Vagina (tissue), 2 donors: ENCODE data around the gene USP25. TPM values are rescaled to one million over a fixed set of nuclear protein-coding genes. Genes with fewer than 3 reads are reported as not detected.

Experiments
- DNase-seq, 2 donors: peaks; one replicate each; pipeline ENCODE4 v3.0.0-alpha.2; 2017; ENCODE audit errors: extremely low spot score in 2 of 2
- H3K27ac ChIP-seq: fragments of 200-600 bp; sonication (generic); one replicate; pipeline ENCODE4 v1.5.1; 2019
- H3K27me3 ChIP-seq: fragments of 200-600 bp; sonication (generic); one replicate; pipeline ENCODE4 v1.5.1; 2019
- H3K36me3 ChIP-seq, 2 donors: fragments of 200-600 bp; sonication (generic); one replicate each; pipeline ENCODE4 v1.5.1; 2017 to 2019
- H3K4me1 ChIP-seq: fragments of 200-600 bp; sonication (generic); one replicate; pipeline ENCODE4 v1.5.1; 2019
- H3K4me3 ChIP-seq, 2 donors: fragments of 200-600 bp; sonication (generic); 1 replicate in 1 of 2; 2 replicates in 1 of 2; pipeline ENCODE4 v1.5.1; 2016 to 2019
- H3K9me3 ChIP-seq: fragments of 200-600 bp; sonication (generic); one replicate; pipeline ENCODE4 v1.5.1; 2019
- CTCF ChIP-seq, 3 experiments: fragments of 450-650 bp in 2 of 3; fragments of 200-600 bp in 1 of 3; sonication (generic) in 1 of 3; IDR thresholded peaks; one replicate each; pipeline ENCODE4 v1.5.1; 2017 to 2019; ENCODE audit warnings: antibody characterized with exemption in 3 of 3, mild to moderate bottlenecking in 2 of 3, moderate library complexity in 2 of 3
- POLR2A ChIP-seq, 2 donors: fragments of 450-650 bp; IDR thresholded peaks; one replicate each; pipeline ENCODE4 v1.6.1; 2017; ENCODE audit warnings: antibody characterized with exemption in 2 of 2, mild to moderate bottlenecking in 2 of 2, moderate library complexity in 2 of 2
- POLR2AphosphoS5 ChIP-seq, 2 donors: sonication (generic); formaldehyde crosslinking; IDR thresholded peaks; one replicate each; pipeline ENCODE4 v1.9.0; 2017; ENCODE audit warnings: antibody characterized with exemption in 2 of 2, mild to moderate bottlenecking in 2 of 2, low read depth in 1 of 2; ENCODE audit not compliant: insufficient read depth in 1 of 2
- intact Hi-C: fragments of 100-400 bp; cut with DNase I; formaldehyde crosslinking; loops from one replicate; pipeline ENCODE4 v1.15.1; 2023
- total RNA-seq: library from RNA; depleted of rRNA; stranded (reverse); fragments of >200 nt; gene quantifications from one replicate; pipeline ENCODE4 v1.2.3, GENCODE V29; 2016

Gene USP25
- total RNA-seq, 1 donor from 2014 or later = 39.0 TPM

GRCh38 chr21:15797577-15798363, 68.0 kb downstream of the USP25 start:
- Histone ChIP-seq H3K36me3 (no peaks in the 10 kb centered on the region), H3K4me1 (peaks cover 11% of the 10 kb centered on the region), H3K9me3 (no peaks in the 10 kb centered on the region), H3K4me3 (no peak overlapping the region), H3K27ac (no peak overlapping the region), H3K27me3 (no peaks in the 10 kb centered on the region)
- intact Hi-C loops = no loop called here
- no peak for DNase-seq
- TF ChIP-seq CTCF (IDR thresholded peaks at IDR 0.05) = no peak
- no peak for TF ChIP-seq POLR2AphosphoS5 (IDR thresholded peaks at IDR 0.05; ENCODE audit: insufficient read depth in 1 of 2, low read depth in 1 of 2)
- TF ChIP-seq POLR2A (IDR thresholded peaks at IDR 0.05) = no peak

DNA sequence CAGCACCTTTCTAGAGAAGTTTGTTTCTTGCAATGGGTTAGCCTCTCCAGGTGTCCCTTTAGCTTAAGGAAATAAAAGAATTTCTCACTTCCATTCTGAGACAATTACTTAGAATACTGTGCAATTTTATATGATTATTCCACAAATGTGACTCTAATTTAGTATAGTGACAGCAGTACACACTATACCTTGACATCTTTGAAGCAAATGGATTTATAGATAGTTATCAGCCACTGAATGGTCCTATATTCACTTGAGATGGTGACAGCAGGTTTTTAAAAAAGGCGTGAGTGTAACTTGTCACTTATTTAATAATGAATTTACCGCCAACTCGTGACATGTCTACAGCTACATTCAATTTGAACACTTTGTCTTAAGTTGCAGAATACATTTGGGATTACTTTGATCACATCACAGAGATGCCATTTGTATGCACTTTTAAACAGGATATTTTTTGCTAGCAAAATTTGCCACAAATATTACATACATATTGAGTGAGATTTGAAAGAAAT, 71.6 kb downstream of the USP25 start:
- no peak overlapping the region for H3K4me3 ChIP-seq
- H3K27ac ChIP-seq = no peak overlapping the region
- intact Hi-C loops = no loop called here
- no peaks in the 10 kb centered on the region for H3K27me3 ChIP-seq
- no peak for DNase-seq
- H3K4me1 ChIP-seq = no peaks in the 10 kb centered on the region
- TF ChIP-seq POLR2AphosphoS5 (IDR thresholded peaks at IDR 0.05; ENCODE audit: insufficient read depth in 1 of 2, low read depth in 1 of 2) = no peak
- no peaks in the 10 kb centered on the region for H3K9me3 ChIP-seq
- peaks cover 0 to 4% of the 10 kb centered on the region in 2 donors for H3K36me3 ChIP-seq

- no peak overlapping the region for H3K4me3 ChIP-seq
- no peaks in the 10 kb centered on the region for H3K4me1 ChIP-seq
- no peaks in the 10 kb centered on the region for H3K27me3 ChIP-seq
- H3K27ac ChIP-seq = no peak overlapping the region
- intact Hi-C loops = no loop called here
- H3K9me3 ChIP-seq = no peaks in the 10 kb centered on the region
- no peak for DNase-seq
- TF ChIP-seq POLR2AphosphoS5 (IDR thresholded peaks at IDR 0.05; ENCODE audit: insufficient read depth in 1 of 2, low read depth in 1 of 2) (no peak), POLR2A (IDR thresholded peaks at IDR 0.05) (no peak), CTCF (IDR thresholded peaks at IDR 0.05) (no peak)
- peaks cover 0 to 11% of the 10 kb centered on the region in 2 donors for H3K36me3 ChIP-seq
Measured at GRCh38 chr21:15804247-15805005, 74.6 kb downstream of the USP25 start.

- no peak overlapping the region for H3K4me3 ChIP-seq
- no peaks in the 10 kb centered on the region for H3K9me3 ChIP-seq
- no peak for DNase-seq
- peaks cover 0 to 20% of the 10 kb centered on the region in 2 donors for H3K36me3 ChIP-seq
- no peak overlapping the region for H3K27ac ChIP-seq
- H3K4me1 ChIP-seq = no peaks in the 10 kb centered on the region
- H3K27me3 ChIP-seq = no peaks in the 10 kb centered on the region
- intact Hi-C loops = no loop called here
- TF ChIP-seq POLR2AphosphoS5 (IDR thresholded peaks at IDR 0.05; ENCODE audit: insufficient read depth in 1 of 2, low read depth in 1 of 2) (no peak), CTCF (IDR thresholded peaks at IDR 0.05) (no peak), POLR2A (IDR thresholded peaks at IDR 0.05) (no peak)
Measured at GRCh38 chr21:15809065-15809464, 79.3 kb downstream of the USP25 start.

DNA sequence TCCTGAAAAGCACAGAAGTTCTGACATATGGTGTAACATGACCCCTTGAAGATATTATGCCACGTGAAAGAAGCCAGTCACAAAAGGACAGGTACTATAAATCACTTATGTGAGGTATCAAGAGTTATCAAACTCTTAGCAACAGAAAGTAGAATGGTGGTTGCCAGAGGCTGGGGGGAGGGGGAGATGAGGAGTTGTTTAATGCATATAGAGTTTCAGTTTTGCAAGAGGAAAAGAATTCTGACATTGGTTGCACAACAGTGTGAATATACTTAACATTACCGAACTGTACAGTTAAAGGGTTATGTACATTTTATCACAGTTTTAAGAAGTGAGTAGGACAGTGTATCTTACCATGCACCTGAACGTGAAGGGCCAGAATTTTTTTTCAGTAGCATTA, 80.0 kb downstream of the USP25 start:
- H3K4me1 ChIP-seq = no peaks in the 10 kb centered on the region
- intact Hi-C loops = no loop called here
- no peak overlapping the region for H3K4me3 ChIP-seq
- H3K9me3 ChIP-seq = no peaks in the 10 kb centered on the region
- peaks cover 0 to 19% of the 10 kb centered on the region in 2 donors for H3K36me3 ChIP-seq
- H3K27me3 ChIP-seq = no peaks in the 10 kb centered on the region
- TF ChIP-seq POLR2A (IDR thresholded peaks at IDR 0.05) = no peak
- TF ChIP-seq POLR2AphosphoS5 (IDR thresholded peaks at IDR 0.05; ENCODE audit: insufficient read depth in 1 of 2, low read depth in 1 of 2) = no peak
- TF ChIP-seq CTCF (IDR thresholded peaks at IDR 0.05) = no peak
- no peak for DNase-seq
- no peak overlapping the region for H3K27ac ChIP-seq
